GM18858 (cell line): Measurements from ENCODE around the gene MBTD1.
"Not testable (repeated sequence)": the region's sequence is repeated elsewhere in the genome, so short reads cannot be mapped to it uniquely, and the experiment has no call there.

Experiments used
- ATAC-seq: cut with Tn5 transposase; IDR thresholded peaks from one replicate; pipeline ENCODE4 v1.9.1; 2021; ENCODE audit not compliant: unreplicated experiment

MBTD1 gene

DNA sequence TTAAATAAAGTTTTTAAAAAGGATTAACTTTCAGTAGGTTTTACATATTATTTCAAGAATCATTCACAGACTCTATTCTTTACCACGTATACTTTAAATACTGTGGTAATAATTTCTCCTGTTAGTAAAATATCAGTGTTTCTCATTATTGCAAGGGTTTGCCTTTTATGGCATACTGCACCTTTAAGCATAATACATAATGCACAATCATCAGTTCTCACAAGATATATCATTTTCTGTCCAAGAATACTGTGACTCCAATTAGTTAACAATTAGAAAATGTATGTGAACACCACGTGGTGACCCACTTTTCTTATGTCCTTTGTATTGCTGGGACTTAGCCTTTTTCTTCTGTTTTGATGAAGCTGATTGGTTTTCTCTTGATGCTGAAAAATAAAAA, 68.0 kb downstream of the MBTD1 start:
- no peak for ATAC-seq

DNA sequence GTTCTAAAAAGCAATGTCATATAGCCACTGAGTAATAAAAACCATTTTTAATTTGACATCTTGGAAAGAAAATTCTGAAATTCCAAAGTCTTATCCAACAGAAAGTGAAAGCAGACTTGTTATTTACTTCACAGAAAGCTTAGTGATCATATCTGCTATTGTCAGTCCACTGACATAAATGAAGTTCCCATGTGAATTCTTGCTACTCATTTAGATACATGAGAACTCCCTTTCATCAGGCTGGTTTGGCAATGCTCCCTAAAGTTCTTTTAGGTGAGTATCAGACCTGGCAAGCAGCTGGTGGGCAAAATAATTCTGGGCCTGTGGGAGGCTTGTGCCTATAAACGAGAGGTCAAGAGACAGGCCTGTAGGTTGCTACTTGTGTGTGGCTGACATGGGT, 70.2 kb downstream of the MBTD1 start:
- ATAC-seq, result no peak

DNA sequence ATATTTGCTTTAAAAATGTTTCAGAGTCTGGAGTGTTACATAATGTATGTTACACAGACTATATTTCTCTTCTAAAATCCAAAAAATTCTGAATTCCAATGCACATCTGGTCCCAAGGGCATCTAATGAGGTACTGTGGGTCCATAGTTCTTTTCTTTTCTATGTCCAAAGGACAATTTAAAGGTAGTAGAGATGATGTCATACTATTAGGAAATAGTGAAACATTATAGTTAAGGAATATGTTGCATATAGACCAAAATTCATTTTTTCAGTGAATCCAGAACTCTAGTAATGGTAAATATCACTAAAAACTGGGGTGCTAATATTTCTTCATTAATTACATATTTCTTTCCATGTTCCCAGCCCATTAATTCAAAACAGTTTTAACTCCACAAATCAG, 70.7 kb downstream of the MBTD1 start:
- no peak for ATAC-seq

DNA sequence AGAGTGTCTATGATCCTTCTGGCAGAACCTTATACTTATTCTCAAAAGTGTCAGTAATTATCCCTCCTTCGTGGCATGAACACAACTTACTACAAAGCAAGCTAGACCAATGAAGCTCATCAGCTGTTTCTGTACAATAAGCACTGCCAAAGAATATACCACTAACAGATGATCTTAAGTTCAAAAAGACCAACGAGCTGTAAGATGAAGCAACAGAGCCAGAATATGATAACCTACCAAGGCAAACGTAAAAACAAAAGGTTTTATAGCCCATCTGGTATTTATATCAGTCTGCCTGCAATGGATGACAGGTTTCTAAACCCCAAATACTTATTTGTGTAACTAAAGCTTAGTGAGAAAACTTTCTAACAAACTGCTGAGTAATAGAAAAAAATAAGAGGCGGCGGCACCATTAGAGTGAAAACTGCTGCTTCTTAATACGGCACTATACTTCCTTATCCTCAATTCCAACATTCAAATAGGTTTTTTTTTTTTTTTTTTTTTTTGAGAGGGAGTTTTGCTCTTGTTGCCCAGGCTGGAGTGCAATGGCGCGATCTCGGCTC, 71.5 kb downstream of the MBTD1 start:
- no peak for ATAC-seq

DNA sequence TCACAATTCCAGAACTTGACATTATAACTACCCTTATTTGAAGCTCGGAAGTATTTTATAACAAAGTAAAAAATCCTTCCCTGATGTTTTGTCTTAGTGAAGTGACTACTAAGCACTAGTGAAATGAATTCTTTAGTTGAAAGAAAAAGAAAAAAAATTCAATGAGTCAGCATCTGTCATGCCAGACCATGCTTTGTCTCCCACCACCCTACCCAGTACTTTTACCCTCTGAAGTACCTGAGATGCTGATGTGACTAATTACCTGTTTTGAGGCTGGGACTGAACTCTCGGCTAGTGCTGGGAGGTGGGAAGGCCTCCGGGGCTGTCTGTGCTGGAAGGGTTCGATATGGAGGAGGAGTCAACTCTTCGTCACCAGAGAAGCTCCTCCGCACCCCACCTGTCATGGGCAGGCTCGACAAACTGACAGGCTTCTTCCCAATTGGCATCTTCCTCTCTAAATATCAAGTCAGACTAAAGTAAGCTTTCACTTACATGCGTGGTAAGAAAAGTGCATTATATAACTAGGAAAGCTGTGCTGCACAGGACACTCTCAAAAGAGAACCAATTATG, 74.0 kb downstream of the MBTD1 start:
- ATAC-seq, result no peak

DNA sequence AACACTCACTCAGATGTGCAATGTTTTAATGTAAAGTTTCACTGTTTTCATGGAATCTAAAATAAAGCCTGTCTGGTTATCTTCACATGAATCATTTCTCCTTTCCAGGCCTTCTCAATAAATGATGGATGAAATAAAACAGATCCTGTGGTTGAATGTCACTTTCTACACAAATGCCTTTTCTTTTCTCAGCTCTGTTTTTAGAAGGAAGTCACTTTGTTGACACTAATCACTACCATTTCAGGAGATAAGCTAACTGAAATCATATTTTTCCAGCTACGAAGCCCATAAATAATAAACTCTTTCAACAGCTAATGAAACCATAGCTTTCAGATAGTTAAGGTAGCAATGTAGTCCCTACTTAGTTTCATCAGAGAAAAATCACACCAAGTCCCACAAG, 75.7 kb downstream of the MBTD1 start:
- ATAC-seq, result no peak

DNA sequence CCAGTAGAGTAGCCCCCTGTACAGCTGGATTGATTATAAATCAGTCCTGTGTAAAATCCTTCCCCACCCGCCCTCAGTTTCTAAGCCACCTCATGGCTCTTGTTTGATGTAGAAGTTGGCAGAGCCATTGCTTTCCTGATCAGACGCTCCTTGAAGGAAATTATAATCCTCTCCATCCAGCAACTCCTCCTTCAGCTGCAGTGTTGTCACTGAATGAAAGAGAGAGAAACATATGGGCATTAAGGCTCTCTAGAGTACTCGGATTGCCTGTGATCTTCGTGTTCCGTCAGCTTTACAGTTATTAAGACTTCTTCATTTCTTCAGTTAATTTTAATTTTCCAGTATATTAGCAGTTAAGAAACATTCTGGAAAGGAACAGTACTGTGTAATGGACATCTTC, 79.4 kb downstream of the MBTD1 start:
- no peak for ATAC-seq

DNA sequence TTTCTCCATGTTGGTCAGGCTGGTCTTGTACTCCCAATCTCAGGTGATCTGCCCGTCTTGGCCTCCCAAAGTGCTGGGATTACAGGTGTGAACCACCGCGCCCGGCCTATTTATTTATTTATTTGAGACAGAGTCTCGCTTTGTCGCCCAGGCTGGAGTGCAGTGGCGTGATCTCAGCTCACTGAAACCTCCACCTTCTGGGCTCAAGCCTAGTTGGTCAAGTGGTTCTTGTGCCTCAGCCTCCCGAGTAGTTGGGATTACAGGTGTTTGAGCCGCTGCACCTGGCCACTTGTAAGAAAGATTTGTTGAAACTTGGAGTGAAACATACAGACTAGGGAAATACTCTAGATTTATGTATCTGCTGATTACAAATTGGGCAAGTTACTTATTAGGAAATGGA, 87.8 kb downstream of the MBTD1 start:
- not testable (repeated sequence) for ATAC-seq

DNA sequence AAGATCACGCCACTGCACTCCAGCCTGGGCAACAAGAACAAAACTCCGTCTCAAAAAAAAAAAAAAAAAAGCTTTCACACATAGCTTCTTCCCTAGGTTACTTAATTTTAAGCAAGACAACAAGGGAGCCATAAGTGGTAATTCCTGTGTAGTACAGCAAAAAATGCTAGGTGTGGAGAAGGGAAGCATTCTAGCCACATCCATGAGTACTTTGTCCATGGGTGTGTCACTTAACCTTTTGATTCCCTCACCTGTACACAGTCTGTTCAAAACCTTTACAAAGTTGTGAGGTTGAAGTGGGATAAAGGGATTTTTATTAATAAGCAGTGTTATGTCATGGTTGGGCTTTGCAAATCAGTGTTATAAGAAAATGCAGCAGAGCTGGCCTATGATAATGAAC, 89.1 kb downstream of the MBTD1 start:
- ATAC-seq, result no peak

DNA sequence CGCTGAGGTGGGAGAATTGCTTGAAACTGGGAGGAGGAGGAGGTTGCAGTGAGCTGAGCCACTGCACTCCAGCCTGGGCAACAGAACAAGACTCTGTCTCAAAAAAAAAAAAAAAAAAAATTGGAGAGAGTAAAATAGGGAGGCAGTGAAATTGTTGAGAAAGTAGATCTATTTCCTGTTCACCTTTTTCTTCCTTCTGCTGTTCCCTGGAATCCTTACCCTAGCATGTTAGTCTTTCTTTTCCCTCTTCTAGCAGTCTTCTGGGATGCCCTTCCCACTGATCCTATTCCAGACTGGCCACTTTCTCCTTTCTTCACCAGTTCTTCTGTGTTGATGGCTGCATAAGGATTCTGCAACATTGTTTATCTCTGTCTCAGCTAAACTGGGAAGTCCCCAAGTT, 90.5 kb downstream of the MBTD1 start:
- no peak for ATAC-seq

DNA sequence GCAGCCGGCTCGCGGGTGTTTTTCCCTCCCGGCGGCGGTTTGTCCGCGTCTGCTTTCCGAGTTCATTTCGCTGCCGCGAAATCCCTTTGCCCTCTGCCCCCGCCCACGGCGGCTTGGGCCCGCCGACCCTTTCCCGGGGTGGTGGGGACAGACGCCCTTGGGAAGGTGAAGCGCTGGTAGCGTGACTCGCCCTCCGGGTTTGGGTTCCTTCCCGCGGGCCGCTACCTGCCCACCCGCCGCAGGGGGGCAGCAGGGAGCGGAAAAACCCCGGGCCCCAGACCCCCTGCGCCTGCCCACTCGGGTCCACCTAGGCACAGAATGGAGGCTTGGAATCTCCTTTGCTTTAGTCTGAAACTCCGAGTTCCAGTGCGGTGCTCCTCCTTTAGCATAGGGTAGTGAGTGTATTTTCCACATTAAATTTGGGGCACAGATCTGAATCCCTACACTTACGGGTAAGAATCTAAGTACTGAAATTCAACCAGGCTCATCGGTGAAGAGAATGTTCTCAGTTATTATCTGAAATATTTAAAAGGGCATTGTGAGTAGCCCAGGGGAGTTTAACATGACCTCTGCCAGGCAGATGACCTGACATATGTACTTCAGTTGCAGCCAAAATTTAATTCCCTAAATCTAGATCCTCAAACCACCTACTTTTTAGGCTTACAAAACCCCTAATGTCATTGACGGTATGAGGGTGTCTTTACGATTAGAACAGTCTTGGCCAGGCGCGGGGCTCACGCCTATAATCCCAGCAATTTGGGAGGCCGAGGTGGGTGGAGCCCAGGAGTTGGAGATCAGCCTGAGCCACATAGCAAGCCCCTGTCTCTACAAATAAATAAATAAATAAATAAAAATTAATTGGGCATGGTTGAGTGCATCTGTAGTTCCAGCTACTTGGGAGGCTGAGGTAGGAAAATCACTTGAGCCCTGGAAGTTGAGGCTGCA, 92.6 kb downstream of the MBTD1 start:
- ATAC-seq, result peak; percentile 31

DNA sequence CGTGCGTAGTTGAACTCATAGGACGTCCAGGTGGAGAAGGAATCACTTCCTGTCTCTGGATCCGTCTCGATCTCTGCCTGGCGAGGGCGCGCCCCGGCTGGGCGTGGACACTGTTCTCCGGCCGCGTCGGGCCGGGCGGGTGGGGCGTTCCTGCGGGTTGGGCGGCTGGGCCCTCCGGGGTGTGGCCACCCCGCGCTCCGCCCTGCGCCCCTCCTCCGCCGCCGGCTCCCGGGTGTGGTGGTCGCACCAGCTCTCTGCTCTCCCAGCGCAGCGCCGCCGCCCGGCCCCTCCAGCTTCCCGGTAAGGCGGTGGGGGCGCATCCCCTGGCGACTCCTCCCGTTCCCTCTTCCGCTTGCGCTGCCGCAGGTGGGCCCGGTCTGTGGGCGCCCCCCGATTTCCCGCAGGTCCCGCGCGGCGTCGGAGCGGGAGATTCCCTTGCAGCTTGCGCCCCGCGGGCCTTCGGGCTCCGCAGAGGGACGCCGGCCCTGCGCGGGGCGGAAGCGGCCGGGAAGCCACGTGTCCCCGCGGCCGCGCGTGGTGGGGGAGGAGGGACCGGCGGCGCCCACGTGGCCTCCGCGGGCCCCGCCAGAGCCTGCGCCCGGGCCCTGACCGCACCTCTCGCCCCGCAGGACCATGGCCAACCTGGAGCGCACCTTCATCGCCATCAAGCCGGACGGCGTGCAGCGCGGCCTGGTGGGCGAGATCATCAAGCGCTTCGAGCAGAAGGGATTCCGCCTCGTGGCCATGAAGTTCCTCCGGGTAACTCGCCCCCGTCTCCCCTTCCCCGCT, 93.5 kb downstream of the MBTD1 start, which contains the start of gene NME2:
Gene NME2 (plus strand): TSS at position 214 of the 789 bp plus-strand sequence. CDS start 420 bp downstream, at position 634.
- ATAC-seq, result peak; percentile 72

DNA sequence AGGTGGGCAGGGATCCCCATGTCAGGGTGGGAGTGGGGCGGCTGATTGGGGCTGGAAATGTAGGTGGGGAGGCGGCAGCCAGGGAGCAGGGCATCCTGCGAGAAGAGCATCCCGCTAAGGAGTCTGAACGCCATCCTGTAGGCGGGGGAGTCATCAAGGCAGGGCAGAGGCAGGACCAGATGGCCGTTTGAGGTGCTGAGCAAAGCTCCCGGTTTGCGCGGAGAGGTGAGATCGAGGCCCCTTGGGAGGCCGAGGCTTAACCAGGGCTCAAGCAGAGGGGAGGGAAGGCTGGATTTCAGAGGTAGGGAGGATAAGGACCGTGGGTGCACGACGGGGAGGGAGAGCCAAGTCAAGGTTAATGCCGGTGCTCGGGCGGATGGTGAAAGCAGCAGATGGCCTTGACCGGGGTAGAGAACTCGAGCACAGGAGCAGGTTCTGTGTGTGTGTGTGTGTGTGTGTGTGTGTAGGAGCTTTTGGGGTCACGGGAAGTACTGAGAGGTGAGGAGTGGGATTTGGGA, 94.1 kb downstream of the MBTD1 start:
- ATAC-seq, result no peak

DNA sequence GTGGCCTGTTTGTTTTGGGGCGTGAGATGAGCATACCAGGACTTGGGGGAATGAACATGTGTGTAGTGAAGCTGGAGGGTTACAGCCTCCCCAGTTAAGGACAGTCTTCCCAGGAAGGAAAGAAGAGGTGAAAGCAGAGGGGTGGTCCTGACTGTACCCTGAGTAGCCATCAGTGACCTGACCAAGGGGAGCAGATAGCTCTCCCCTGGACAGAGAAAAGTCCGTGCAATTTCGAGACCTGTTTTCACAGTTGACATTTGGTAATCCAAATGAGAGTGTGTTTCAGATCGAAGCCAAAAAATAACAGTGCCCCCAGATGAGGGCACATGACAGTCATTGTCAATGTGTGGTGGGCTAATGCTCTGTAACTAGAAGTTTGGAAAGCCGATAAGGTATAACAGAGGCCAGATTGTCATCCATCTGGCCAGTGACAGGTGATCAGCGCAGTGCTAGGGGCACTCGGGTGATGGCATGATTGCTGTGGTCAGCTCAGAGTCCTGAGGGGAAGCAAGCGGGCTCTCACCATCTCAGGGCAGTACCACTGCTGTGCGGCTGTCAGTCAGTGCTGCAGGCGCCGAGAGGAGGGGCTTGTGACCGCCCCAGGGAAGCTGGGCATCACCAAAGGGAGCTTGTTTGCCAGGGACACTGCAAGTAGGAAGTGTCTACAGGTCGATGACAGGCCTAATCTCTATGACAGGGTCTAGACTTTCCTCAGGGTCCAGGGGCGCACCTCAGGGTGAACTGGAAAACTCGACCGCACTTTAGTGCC, 94.8 kb downstream of the MBTD1 start:
- ATAC-seq, result no peak

DNA sequence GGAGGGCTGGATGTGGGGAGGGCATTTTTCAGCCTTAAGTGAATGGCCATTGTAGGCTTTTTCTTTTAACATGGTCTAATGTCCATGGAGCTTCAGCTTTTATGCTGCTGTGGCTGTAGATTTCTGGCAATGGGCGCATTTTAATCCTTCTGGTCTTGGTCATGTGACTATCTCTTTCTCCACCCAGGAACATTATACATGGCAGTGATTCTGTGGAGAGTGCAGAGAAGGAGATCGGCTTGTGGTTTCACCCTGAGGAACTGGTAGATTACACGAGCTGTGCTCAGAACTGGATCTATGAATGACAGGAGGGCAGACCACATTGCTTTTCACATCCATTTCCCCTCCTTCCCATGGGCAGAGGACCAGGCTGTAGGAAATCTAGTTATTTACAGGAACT, 98.3 kb downstream of the MBTD1 start:
- no peak for ATAC-seq

DNA sequence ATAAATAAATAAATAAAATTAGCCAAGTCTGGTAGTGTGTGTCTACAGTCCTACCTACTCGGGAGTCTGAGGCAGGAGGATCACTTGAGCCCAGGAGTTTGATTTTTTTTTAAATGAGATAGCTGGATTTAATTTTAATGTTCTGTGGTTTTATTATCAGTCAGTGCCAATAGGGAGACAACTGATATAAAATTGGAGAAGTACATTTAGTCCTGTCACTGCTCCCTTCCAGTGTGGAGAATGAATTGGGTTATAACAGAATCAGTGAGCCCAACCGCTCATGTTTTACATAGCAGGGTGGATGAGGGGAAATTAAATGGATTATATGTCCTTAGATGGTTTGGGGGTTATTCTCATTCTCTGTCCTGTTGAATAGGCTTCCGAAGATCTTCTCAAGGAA, 100.2 kb downstream of the MBTD1 start:
- ATAC-seq, result no peak

DNA sequence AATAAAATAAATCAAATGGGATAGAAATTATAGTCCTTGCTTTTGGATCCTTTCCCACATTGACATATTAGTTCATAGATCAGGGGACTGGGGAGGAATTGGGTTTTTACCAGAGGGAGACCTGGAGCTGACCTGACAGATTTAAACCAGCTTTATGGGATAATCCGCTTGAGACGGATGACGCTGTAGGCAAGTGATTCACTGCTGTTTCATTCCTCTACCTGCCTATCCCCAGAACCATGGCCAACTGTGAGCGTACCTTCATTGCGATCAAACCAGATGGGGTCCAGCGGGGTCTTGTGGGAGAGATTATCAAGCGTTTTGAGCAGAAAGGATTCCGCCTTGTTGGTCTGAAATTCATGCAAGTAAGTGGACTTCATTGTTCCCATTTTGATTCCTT, 104.4 kb downstream of the MBTD1 start:
- no peak for ATAC-seq

DNA sequence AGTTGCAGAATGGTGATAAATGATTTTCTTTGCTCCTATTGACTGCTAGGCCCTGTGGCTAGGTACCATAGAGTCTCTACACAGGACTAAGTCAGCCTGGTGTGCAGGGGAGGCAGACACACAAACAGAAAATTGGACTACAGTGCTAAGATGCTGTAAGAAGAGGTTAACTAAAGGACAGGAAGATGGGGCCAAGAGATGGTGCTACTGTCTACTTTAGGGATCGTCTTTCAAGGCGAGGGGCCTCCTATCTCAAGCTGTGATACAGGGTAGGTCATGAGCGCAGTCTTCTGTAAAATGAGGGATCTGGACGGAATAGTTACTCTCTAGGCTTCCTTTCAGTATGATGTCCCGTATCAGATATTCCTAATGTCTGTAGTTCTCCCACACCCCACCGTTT, 105.7 kb downstream of the MBTD1 start:
- ATAC-seq, result no peak

DNA sequence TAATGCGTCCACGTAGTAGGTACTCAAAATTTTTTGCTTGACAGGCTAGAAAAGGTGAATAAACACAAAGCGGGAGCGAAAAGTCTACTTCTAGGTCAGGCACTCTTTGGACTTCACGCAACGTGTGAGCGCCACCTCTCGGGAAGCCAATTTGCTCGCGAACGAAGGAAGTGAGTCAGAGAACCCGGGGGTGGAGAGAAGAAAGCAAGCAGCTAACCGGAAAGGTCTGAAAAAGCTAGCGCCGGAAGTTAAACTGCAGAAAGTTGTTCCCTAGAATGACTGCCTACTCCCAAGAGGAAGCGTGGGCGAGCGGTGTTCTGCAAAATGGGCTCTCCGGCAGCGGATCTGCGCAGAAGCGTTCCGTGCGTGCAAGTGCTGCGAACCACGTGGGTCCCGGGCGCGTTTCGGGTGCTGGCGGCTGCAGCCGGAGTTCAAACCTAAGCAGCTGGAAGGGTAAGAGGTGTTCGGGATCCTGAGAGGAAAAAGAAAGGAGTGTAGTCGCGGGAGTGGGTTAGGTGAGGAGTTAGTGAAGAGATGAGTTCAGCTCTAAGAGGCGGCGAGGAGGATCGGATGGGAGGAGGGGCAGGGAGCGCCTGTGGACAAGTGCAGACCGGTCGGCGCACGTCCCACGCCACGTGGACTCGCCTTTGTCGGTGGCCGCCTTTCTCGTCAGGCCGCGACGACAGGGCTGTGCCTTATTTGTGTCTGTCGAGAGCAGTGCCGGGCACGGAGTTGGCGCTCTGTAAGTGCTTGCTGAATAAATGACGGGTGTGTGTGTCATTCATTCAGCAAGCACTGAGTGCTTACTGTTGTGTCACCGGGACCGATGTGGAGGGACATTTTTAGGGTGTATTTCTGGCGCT, 106.4 kb downstream of the MBTD1 start, which contains the start of gene NME1:
Gene NME1 (plus strand): TSS at position 350 of the 863 bp plus-strand sequence. CDS start 2,096 bp downstream, outside the sequence.
- ATAC-seq, result peak; percentile 87
